SU-DHL-6 (cell line): ENCODE data around the gene KRTAP5-6.

ENCODE experiments used
- H2AFZ ChIP-seq: fragments of 200-600 bp; sonication (generic); 2 replicates; pipeline ENCODE4 v1.6.1; 2014; ENCODE audit warnings: low read depth, mild to moderate bottlenecking, moderate library complexity, mixed read lengths, antibody characterized with exemption, low read length; ENCODE audit not compliant: severe bottlenecking
- H3F3A ChIP-seq: fragments of 200-600 bp; shearing (Covaris generic); 2 replicates; pipeline ENCODE4 v1.6.0; 2016; ENCODE audit warnings: antibody characterized with exemption, mild to moderate bottlenecking; ENCODE audit not compliant: insufficient read depth
- H3K27ac ChIP-seq: fragments of 200-600 bp; sonication (generic); 2 replicates; pipeline ENCODE4 v1.5.1; 2016; ENCODE audit warnings: low read depth, mild to moderate bottlenecking, low read length, moderate library complexity, mixed read lengths
- H3K27me3 ChIP-seq: fragments of 200-600 bp; sonication (generic), shearing (Covaris generic); 2 replicates; pipeline ENCODE4 v1.6.0; 2014; ENCODE audit warnings: mild to moderate bottlenecking, low read length
- H3K36me3 ChIP-seq: fragments of 200-600 bp; sonication (generic); 2 replicates; pipeline ENCODE4 v1.6.1; 2014; ENCODE audit warnings: mild to moderate bottlenecking, low read length, mixed read lengths
- H3K4me2 ChIP-seq: fragments of 300-600, 200-600 bp; shearing (Covaris generic), sonication (generic); 2 replicates; pipeline ENCODE4 v1.6.0; 2014; ENCODE audit warnings: low read length, low read depth, mild to moderate bottlenecking; ENCODE audit not compliant: poor library complexity, severe bottlenecking
- H3K4me3 ChIP-seq: fragments of 200-600 bp; sonication (generic); 2 replicates; pipeline ENCODE4 v1.5.1; 2014; ENCODE audit warnings: antibody characterized with exemption, low read length, mild to moderate bottlenecking, mixed read lengths; ENCODE audit not compliant: insufficient read depth, poor library complexity, severe bottlenecking
- H3K79me2 ChIP-seq: fragments of 200-600 bp; sonication (generic); 2 replicates; pipeline ENCODE4 v1.6.1; 2014; ENCODE audit warnings: mild to moderate bottlenecking, low read length, moderate library complexity; ENCODE audit not compliant: insufficient read depth
- H3K9ac ChIP-seq: fragments of 200-600 bp; sonication (generic); 2 replicates; pipeline ENCODE4 v1.7.0; 2014; ENCODE audit warnings: mild to moderate bottlenecking, low read length
- H3K9me2 ChIP-seq: fragments of 200-600 bp; sonication (generic); replicated peaks from 2 replicates; pipeline ENCODE4 v1.6.1; 2014; ENCODE audit warnings: low read length; ENCODE audit not compliant: insufficient read depth
- H3K9me3 ChIP-seq: fragments of 200-600 bp; sonication (generic); 2 replicates; pipeline ENCODE4 v1.6.1; 2014; ENCODE audit warnings: low read length, mixed read lengths; ENCODE audit not compliant: insufficient read depth
- H4K20me1 ChIP-seq: fragments of 200-600 bp; sonication (generic); 2 replicates; pipeline ENCODE4 v1.6.1; 2014; ENCODE audit warnings: low read depth, mild to moderate bottlenecking, antibody characterized with exemption, low read length, moderate library complexity, mixed read lengths
- EZH2phosphoT487 ChIP-seq: fragments of 200-600 bp; sonication (generic), shearing (Covaris generic); conservative IDR thresholded peaks from 2 replicates; pipeline ENCODE4 v1.6.1; 2018; ENCODE audit warnings: mild to moderate bottlenecking, antibody characterized with exemption, low read length, moderate library complexity, mixed read lengths
- TF ChIP-seq, protein P1 (sequence below): fragments of 200-600 bp; sonication (generic); IDR thresholded peaks from one replicate; pipeline ENCODE4 v1.5.1; 2017; ENCODE audit warnings: antibody characterized with exemption, mild to moderate bottlenecking, low read length, moderate library complexity; ENCODE audit not compliant: insufficient read depth, poor library complexity, severe bottlenecking

KRTAP5-6 gene

GRCh38 chr11:1699771-1700170 lies 2.8 kb downstream of the KRTAP5-6 start:
- Histone ChIP-seq H3K27ac (no peak overlapping the region), H3K9me2 (no peaks in the 10 kb centered on the region), H3K36me3 (no peaks in the 10 kb centered on the region), H4K20me1 (no peaks in the 10 kb centered on the region), H2AFZ (no peak overlapping the region), H3F3A (no peaks in the 10 kb centered on the region), H3K9me3 (no peaks in the 10 kb centered on the region), H3K4me3 (no peak overlapping the region), H3K27me3 (no peaks in the 10 kb centered on the region), H3K79me2 (no peaks in the 10 kb centered on the region), H3K4me2 (no peak overlapping the region), H3K9ac (no peak overlapping the region)
- no peak for TF ChIP-seq EZH2phosphoT487
- TF ChIP-seq, protein P1, sequence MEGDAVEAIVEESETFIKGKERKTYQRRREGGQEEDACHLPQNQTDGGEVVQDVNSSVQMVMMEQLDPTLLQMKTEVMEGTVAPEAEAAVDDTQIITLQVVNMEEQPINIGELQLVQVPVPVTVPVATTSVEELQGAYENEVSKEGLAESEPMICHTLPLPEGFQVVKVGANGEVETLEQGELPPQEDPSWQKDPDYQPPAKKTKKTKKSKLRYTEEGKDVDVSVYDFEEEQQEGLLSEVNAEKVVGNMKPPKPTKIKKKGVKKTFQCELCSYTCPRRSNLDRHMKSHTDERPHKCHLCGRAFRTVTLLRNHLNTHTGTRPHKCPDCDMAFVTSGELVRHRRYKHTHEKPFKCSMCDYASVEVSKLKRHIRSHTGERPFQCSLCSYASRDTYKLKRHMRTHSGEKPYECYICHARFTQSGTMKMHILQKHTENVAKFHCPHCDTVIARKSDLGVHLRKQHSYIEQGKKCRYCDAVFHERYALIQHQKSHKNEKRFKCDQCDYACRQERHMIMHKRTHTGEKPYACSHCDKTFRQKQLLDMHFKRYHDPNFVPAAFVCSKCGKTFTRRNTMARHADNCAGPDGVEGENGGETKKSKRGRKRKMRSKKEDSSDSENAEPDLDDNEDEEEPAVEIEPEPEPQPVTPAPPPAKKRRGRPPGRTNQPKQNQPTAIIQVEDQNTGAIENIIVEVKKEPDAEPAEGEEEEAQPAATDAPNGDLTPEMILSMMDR, result no peak

- Histone ChIP-seq H3K9ac (no peak overlapping the region), H3K4me3 (no peak overlapping the region), H3K9me2 (no peaks in the 10 kb centered on the region), H3F3A (no peaks in the 10 kb centered on the region), H3K27me3 (no peaks in the 10 kb centered on the region), H2AFZ (no peak overlapping the region), H3K9me3 (no peaks in the 10 kb centered on the region), H3K36me3 (no peaks in the 10 kb centered on the region), H3K4me2 (no peak overlapping the region), H3K79me2 (no peaks in the 10 kb centered on the region), H4K20me1 (no peaks in the 10 kb centered on the region), H3K27ac (no peak overlapping the region)
- TF ChIP-seq, protein P1, result no peak
- no peak for TF ChIP-seq EZH2phosphoT487
These were observed 4.3 kb downstream of the KRTAP5-6 start for GRCh38 chr11:1701091-1701807.

DNA sequence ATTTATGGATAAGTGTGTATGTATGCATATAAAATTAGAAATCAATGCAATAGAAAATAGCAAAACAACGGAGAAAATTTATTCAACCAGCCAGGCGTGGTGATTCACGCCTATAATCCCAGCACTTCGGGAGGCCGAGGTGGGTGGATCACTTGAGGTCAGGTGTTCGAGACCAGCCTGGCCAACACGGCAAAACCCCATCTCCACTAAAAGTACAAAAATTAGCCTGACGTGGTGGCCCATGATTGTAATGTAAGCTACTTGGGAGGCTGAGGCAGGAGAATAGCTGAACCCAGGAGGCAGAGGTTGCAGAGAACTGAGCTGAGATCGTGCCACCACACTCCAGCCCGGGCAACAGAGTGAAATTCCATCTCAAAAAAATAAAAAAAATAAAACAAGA lies 5.5 kb downstream of the KRTAP5-6 start:
- Histone ChIP-seq H3K9me3 (no peaks in the 10 kb centered on the region), H3K36me3 (no peaks in the 10 kb centered on the region), H3K9me2 (no peaks in the 10 kb centered on the region), H3K79me2 (no peaks in the 10 kb centered on the region), H3K4me2 (no peak overlapping the region), H3K4me3 (no peak overlapping the region), H3K27me3 (no peaks in the 10 kb centered on the region), H2AFZ (no peak overlapping the region), H4K20me1 (no peaks in the 10 kb centered on the region), H3K9ac (no peak overlapping the region), H3F3A (no peaks in the 10 kb centered on the region), H3K27ac (no peak overlapping the region)
- TF ChIP-seq EZH2phosphoT487, result no peak
- TF ChIP-seq, protein P1, result no peak
